ENCODE data around the gene GPHN.

GRCh38 chr14:66802962-66803361, 295.0 kb downstream of the GPHN start:
- TF ChIP-seq CTCF (IDR thresholded peaks at IDR 0.05) (no peak), POLR2AphosphoS5 (IDR thresholded peaks at IDR 0.05) (no peak), POLR2A (IDR thresholded peaks at IDR 0.05) (no peak), EP300 (IDR thresholded peaks at IDR 0.05) (no peak)

All from upper lobe of left lung (tissue), 4 donors.